A375 (cell line): ENCODE results near the gene BRS3. TPM values are rescaled to one million over a fixed set of nuclear protein-coding genes. Genes with fewer than 3 reads are reported as not detected.

Experiments
- total RNA-seq: library from RNA; depleted of rRNA; stranded (reverse); fragments of >200 nt; shearing (Covaris generic); gene quantifications from 2 replicates; pipeline ENCODE4 v1.2.3, GENCODE V29; 2014; rRNA removed

BRS3 gene
- total RNA-seq, result not detected in 2 replicates

DNA sequence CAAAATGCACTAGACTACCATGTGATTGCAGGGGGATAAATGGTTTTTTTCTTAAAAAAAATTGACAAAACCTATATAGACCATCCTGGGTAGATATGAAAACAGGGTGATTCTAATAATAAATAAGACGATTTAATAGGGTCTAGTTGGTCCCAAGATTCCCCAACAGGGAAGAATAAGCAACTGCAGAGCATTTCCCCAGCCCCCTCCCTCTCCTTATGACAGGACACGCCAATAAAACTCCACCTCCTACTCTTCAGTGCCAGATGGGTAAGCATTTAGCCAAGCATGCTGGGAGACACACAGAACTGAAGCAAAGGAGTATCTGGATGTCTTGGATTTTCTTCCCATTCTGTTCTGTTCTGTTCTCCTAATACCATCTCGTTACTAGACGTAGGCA, at the start of gene BRS3:
BRS3 (plus strand) TSS at position 301 of the 400 bp plus-strand sequence. CDS start 168 bp downstream, outside the sequence.

GRCh38 chrX:136497556-136498052, 9.9 kb downstream of the BRS3 start, which contains the start of gene HTATSF1:
TSS of gene HTATSF1 (plus strand) at chrX:136497592. CDS start at chrX:136497685, 93 bp downstream.

GRCh38 chrX:136531951-136532350, 44.2 kb downstream of the BRS3 start, which contains the start of gene VGLL1:
TSS of gene VGLL1 (plus strand) at chrX:136532215. CDS start at chrX:136536021, 3,806 bp downstream.

Other genes with a start within 250 kb of the BRS3 start
- gene MAP7D3, start 236.5 kb upstream of the BRS3 start, total RNA-seq, result 22.5 TPM in 2 replicates
- gene ADGRG4, start 187.0 kb upstream of the BRS3 start, total RNA-seq, result not detected in 2 replicates
- 44.1 and 53.3 TPM in 2 replicates for gene HTATSF1, start 9.6 kb downstream of the BRS3 start, total RNA-seq
- not detected in 2 replicates for gene VGLL1, start 44.3 kb downstream of the BRS3 start, total RNA-seq
- gene CD40LG, start 160.2 kb downstream of the BRS3 start, total RNA-seq, result not detected in 2 replicates